VCaP (cell line): ENCODE results near the gene FNDC11.

Source experiments
- H3K27ac ChIP-seq: fragments of 450-650 bp; 2 replicates; pipeline ENCODE4 v1.5.1; 2017
- TF ChIP-seq, protein P1 (sequence below): fragments of 450-650 bp; conservative IDR thresholded peaks from 2 replicates; pipeline ENCODE4 v1.5.1; 2017; ENCODE audit warnings: mild to moderate bottlenecking, moderate library complexity

FNDC11 gene

DNA sequence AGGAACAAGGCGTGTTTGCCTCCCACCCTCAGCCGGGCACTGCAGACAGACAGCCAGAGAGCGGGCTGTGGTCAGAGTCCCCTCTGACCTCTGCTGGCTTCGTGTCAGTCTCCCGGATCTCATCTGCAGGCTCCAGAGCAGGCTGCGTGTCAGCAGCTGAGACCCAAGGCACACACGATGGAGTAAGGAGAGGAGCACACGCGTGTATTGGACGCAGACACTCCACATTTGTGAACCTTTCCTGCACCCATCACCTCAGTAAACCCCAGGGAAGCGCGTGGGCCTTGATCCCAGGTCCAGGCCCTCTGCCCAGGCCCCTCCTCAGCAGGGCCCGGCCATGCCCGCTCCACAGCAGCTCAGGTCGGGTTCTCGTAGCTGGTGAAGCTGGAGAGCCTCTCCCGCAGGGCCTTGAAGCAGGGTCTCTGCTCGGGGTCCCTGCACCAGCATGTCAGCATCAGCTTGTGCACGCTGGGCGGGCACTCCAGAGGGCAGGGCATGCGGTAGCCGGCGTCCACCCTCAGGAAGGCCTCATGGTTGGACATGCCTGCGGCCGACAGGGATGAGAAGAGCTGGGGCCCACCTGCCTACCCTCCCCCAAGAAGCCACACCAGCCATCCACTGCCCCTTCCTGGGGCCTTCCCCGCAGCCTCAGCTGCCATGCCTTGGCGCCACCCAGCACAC lies 24.6 kb upstream of the FNDC11 start:
- TF ChIP-seq, protein P1, sequence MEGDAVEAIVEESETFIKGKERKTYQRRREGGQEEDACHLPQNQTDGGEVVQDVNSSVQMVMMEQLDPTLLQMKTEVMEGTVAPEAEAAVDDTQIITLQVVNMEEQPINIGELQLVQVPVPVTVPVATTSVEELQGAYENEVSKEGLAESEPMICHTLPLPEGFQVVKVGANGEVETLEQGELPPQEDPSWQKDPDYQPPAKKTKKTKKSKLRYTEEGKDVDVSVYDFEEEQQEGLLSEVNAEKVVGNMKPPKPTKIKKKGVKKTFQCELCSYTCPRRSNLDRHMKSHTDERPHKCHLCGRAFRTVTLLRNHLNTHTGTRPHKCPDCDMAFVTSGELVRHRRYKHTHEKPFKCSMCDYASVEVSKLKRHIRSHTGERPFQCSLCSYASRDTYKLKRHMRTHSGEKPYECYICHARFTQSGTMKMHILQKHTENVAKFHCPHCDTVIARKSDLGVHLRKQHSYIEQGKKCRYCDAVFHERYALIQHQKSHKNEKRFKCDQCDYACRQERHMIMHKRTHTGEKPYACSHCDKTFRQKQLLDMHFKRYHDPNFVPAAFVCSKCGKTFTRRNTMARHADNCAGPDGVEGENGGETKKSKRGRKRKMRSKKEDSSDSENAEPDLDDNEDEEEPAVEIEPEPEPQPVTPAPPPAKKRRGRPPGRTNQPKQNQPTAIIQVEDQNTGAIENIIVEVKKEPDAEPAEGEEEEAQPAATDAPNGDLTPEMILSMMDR, result no peak
- H3K27ac ChIP-seq, result no peak overlapping the region

DNA sequence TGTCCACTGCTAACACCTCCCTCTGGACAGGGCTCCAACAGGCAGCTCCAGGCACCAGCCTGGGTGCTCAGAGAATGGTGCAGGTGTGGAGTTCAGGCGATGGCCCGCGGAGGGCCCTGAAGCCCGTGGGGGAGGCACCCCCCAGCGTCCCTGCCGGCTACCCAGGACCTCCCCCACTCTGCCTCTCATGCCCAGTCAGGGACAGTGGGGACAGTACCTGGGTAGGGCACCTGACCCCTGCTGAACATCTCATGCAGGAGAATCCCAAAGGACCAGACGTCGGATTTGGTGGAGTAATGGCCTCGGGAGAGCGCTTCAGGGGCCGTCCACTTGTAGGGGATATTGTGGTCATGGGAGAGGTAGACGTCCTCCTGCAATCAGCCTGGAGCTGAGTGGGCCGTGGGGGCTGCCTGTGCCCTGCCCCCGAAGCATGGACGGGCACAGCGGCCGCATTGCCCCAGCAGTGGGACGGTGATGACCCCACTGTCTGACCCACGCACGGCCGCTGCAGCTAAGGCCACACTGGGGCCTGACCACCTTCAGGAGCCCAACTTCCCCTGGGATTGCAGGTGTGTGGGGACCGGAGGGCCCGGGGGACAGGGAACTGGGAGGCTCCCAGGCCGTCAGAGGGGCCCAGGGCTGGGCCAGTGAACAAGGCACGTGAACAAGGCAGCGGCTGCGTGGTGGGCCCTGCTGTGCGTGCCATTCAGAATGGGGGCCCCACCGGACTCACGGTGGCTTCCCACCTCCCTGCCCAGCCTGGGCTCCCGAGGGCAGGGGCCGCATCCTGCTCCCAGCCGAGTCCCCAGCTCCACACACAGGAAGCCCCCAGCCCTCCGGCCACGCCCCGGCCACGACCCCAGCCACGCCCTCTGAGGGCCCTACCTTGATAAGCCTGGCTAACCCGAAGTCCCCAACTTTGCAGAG lies 23.8 kb upstream of the FNDC11 start:
- TF ChIP-seq, protein P1, result no peak
- H3K27ac ChIP-seq, result no peak overlapping the region

DNA sequence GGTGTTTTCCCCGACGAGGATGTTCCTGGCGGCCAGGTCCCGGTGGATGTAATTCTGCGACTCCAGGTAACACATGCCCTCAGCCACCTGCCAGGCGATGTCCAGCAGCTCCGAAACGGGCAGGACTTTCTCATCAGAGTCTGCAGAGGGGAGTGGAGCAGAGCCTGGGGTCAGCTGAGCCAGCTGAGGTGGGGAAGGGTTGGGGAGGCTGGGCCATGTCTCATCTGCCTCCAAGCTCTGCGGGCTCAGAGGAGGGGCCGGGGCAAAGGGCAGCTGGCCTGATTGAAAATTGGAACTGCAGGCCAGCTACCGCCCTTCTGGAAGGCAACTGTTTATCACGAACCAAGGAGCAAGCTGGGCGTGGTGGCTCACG lies 23.2 kb upstream of the FNDC11 start:
- no peak overlapping the region for H3K27ac ChIP-seq
- TF ChIP-seq, protein P1, result no peak

DNA sequence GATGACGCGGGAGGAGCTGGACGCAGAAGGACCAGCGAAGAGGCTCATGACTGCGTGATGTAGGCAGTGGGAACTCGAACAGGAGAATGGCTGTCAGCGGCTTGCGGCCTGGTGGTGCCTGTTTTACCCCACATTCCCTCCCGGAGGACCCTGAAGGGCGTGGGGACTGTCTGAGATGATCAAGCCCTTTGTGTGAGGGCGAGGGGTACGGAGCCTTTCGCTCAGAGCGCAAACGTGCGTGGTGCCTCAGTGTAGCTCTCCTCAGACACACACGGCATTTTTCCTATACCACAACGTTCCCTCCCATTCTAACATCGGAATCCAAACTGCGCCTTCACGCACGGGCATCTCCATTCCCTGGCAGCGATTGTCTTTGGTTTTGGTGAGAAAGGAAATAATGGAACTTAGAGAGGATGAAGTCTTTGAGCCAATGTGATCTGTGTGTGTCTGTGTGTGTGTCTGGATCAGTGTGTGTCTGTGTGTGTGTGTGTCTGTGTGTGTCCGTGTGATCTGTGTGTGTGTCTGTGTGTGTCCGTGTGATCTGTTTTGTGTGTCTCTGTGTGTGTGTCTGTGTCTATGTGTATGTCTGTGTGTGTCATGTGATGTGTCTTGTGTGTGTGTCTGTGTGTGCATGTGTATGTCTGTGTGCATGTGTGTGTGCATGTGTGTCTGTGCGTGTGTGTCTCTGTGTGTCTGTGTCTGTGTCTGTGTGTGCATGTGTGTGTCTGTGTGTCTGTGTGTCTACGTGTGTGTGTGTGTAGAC lies 22.1 kb upstream of the FNDC11 start:
- TF ChIP-seq, protein P1, result no peak
- 0 out of 2 replicates have a peak overlapping the region, but pooled peaks have one; percentile 88 for H3K27ac ChIP-seq

DNA sequence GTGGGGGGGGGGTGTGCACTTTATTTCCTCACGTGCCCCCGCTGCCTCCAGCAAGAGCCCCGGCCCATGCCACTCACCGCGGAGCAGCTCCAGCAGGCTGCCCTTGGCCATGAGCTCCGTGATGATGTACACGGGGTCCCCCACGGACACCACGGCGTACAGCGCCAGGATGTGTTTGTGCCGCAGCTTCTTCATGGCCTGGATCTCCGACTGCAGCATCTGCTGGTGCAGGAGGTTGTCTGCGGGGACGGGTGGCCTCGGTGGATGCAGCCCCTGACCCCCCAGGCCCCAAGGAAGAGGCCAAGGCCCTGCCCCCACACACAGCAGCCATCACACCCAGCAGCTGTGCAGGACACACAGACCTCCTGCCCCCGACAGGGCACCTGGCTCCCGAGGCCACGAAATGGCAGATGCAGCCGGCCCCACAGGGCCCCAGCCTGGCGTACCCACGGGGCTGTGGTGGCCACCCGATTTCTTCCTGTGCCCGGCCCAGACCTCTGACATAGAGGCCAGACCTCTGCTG lies 21.4 kb upstream of the FNDC11 start:
- TF ChIP-seq, protein P1, result no peak

DNA sequence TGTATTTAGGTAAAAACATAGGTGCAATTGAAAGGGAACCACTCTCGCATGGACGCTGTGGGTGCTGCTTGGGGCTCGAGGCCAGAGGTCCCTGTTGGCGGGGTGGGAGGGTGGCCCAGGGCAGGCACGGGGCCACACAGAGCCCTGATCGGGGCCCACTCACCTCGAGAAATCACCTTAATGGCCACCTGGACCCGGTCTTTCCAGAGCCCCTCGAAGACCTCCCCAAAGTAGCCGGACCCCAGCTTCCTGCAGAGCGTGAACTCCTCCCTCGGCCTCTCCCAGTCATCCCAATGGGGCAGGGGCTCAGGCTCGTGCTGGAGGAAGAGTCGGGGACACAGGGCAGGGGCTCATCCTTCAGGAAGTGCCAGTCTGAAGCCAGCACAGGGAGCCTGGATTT lies 20.6 kb upstream of the FNDC11 start:
- TF ChIP-seq, protein P1, result no peak
- H3K27ac ChIP-seq, result peak overlapping the region; percentile 88

More for the DNA sequence above, 21.4 kb upstream of the FNDC11 start:
- peak overlapping the region; percentile 88; the same call in 1 of the 2 replicates for H3K27ac ChIP-seq
